HCT116 (cell line): ENCODE measurements around the gene OBSL1. TPM values are rescaled to one million over a fixed set of nuclear protein-coding genes. Genes with fewer than 3 reads are reported as not detected.

Source experiments
- ATAC-seq: fragments of 200-7000 bp; cut with Tn5 transposase; 2 replicates; pipeline ENCODE4 v1.9.1; 2020; ENCODE audit warnings: mild to moderate bottlenecking, moderate library complexity
- BruUV-seq: library from RNA; stranded (reverse); fragments of 400-500 nt; replicated peaks from 2 replicates; lab custom pipeline; 2021; lab: Mats Ljungman, UMichigan
- CTCF ChIA-PET: fragments of 300-600 bp; sonication (Branson Sonifier 250); formaldehyde crosslinking; loops from one replicate; lab custom pipeline; 2021; ENCODE audit warnings: antibody characterized with exemption; lab: Charles Lee
- POLR2A ChIA-PET: fragments of 300-600, 350-600 bp; sonication (Branson Sonifier 250); formaldehyde crosslinking; loops from one replicate; lab custom pipeline; 2021; ENCODE audit warnings: antibody characterized with exemption; lab: Charles Lee
- RAD21 ChIA-PET, 2 experiments: fragments of 300-600 bp; sonication (Branson Sonifier 250); formaldehyde crosslinking; loops; one replicate each; lab custom pipeline; 2023; ENCODE audit warnings: low total read pairs in 2 of 2; ENCODE audit not compliant: uncharacterized antibody in 2 of 2, unreplicated experiment in 2 of 2, low non-redundant PET in 1 of 2; lab: Charles Lee
- DNase-seq: peaks from one replicate; pipeline ENCODE4 v3.0.0-alpha.2; 2010; ENCODE audit warnings: low read depth, low spot score
- H2AFZ ChIP-seq: fragments of 200-600 bp; shearing (Covaris generic), sonication (generic); 2 replicates; pipeline ENCODE4 v1.6.1; 2017; ENCODE audit warnings: low read depth, mixed run types, mixed read lengths, antibody characterized with exemption, low read length; ENCODE audit not compliant: poor library complexity, severe bottlenecking
- H3K27ac ChIP-seq: 2 replicates; pipeline ENCODE4 v1.5.1; 2012; ENCODE audit warnings: low read depth, low read length
- H3K27me3 ChIP-seq: fragments of 200-600 bp; sonication (generic); 2 replicates; pipeline ENCODE4 v1.6.1; 2016; ENCODE audit warnings: mixed run types, low read length, mixed read lengths; ENCODE audit not compliant: insufficient read depth
- H3K36me3 ChIP-seq, 2 experiments: fragments of 200-500 bp in 1 of 2; fragments of 200-600 bp in 1 of 2; sonication (Bioruptor generic) in 1 of 2; sonication (generic) in 1 of 2; 2 replicates each; pipeline versions ENCODE4 v1.5.1 to v1.6.1; 2014 to 2016; ENCODE audit warnings: low read length in 2 of 2, inconsistent platforms in 1 of 2, mixed read lengths in 1 of 2, mixed run types in 1 of 2; ENCODE audit not compliant: insufficient read depth in 2 of 2, control insufficient read depth in 1 of 2
- H3K4me1 ChIP-seq, 2 experiments: fragments of 200-600 bp in 1 of 2; sonication (generic) in 1 of 2; 2 replicates each; pipeline versions ENCODE4 v1.5.1 to v1.6.1; 2012 to 2017; ENCODE audit warnings: low read length in 2 of 2, inconsistent platforms in 1 of 2, mild to moderate bottlenecking in 1 of 2, mixed read lengths in 1 of 2, mixed run types in 1 of 2, moderate library complexity in 1 of 2; ENCODE audit not compliant: insufficient read depth in 2 of 2, control insufficient read depth in 1 of 2
- H3K4me2 ChIP-seq: fragments of 200-600 bp; sonication (generic); 2 replicates; pipeline ENCODE4 v1.6.1; 2017; ENCODE audit warnings: mixed run types, low read length, mixed read lengths
- H3K4me3 ChIP-seq, 2 experiments: fragments of 200-600 bp in 1 of 2; sonication (generic) in 1 of 2; replicated peaks in 1 of 2; 2 replicates each; pipeline ENCODE4 v1.5.1; 2011 to 2016; ENCODE audit warnings: low read length in 2 of 2, control low read depth in 1 of 2, low read depth in 1 of 2, mild to moderate bottlenecking in 1 of 2, mixed read lengths in 1 of 2, mixed run types in 1 of 2
- H3K79me2 ChIP-seq: fragments of 200-600 bp; sonication (generic); 2 replicates; pipeline ENCODE4 v1.6.1; 2017; ENCODE audit warnings: mild to moderate bottlenecking, mixed run types, low read length, moderate library complexity, mixed read lengths; ENCODE audit not compliant: insufficient read depth
- H3K9ac ChIP-seq: fragments of 200-600 bp; sonication (generic); 2 replicates; pipeline ENCODE4 v1.6.1; 2016; ENCODE audit warnings: low read length, mixed read lengths
- H3K9me2 ChIP-seq: fragments of 200-600 bp; sonication (generic), shearing (Covaris generic); 2 replicates; pipeline ENCODE4 v1.6.1; 2017; ENCODE audit warnings: mixed run types, mild to moderate bottlenecking, moderate library complexity; ENCODE audit not compliant: insufficient read depth
- H3K9me3 ChIP-seq, 2 experiments: fragments of 200-500 bp in 1 of 2; fragments of 200-600 bp in 1 of 2; sonication (Bioruptor generic) in 1 of 2; sonication (generic) in 1 of 2; 2 replicates each; pipeline ENCODE4 v1.6.1; 2014 to 2017; ENCODE audit warnings: low read length in 2 of 2, mixed read lengths in 2 of 2, inconsistent platforms in 1 of 2, low read depth in 1 of 2, mild to moderate bottlenecking in 1 of 2, mixed run types in 1 of 2, moderate library complexity in 1 of 2; ENCODE audit not compliant: control insufficient read depth in 1 of 2, insufficient read depth in 1 of 2
- H4K20me1 ChIP-seq: fragments of 200-600 bp; sonication (generic), shearing (Covaris generic); 2 replicates; pipeline ENCODE4 v1.6.1; 2017; ENCODE audit warnings: mixed run types, mild to moderate bottlenecking, moderate library complexity; ENCODE audit not compliant: insufficient read depth
- CBX3 ChIP-seq: IDR thresholded peaks from 2 replicates; pipeline ENCODE4 v1.6.1; 2012; ENCODE audit warnings: low read depth
- CEBPB ChIP-seq: IDR thresholded peaks from 2 replicates; pipeline ENCODE4 v1.6.1; 2012; ENCODE audit warnings: low read depth
- EGR1 ChIP-seq: IDR thresholded peaks from 2 replicates; pipeline ENCODE4 v1.6.1; 2012; ENCODE audit warnings: low read depth
- EZH2 ChIP-seq: fragments of 200-600 bp; sonication (generic); IDR thresholded peaks from 2 replicates; pipeline ENCODE4 v1.6.1; 2017; ENCODE audit warnings: antibody characterized with exemption, mixed run types
- EZH2phosphoT487 ChIP-seq: fragments of 200-600 bp; IDR thresholded peaks from 2 replicates; pipeline ENCODE4 v1.6.1; 2018; ENCODE audit warnings: antibody characterized with exemption, borderline replicate concordance
- FOSL1 ChIP-seq: IDR thresholded peaks from 2 replicates; pipeline ENCODE4 v1.6.1; 2012; ENCODE audit warnings: low read depth
- JUND ChIP-seq: IDR thresholded peaks from 2 replicates; pipeline ENCODE4 v1.6.1; 2012
- RAD21 ChIP-seq: IDR thresholded peaks from 2 replicates; pipeline ENCODE4 v1.6.1; 2012; ENCODE audit warnings: low read depth, mild to moderate bottlenecking
- SRF ChIP-seq: IDR thresholded peaks from 2 replicates; pipeline ENCODE4 v1.6.1; 2012; ENCODE audit warnings: low read depth
- TCF7L2 ChIP-seq: IDR thresholded peaks from 2 replicates; pipeline ENCODE4 v1.7.0; 2011; ENCODE audit warnings: borderline replicate concordance, inconsistent platforms; ENCODE audit not compliant: insufficient read depth, insufficient read length; ENCODE audit errors: extremely low read depth
- YY1 ChIP-seq: IDR thresholded peaks from 2 replicates; pipeline ENCODE4 v1.6.1; 2011; ENCODE audit warnings: low read length, low read depth, moderate library complexity, mild to moderate bottlenecking; ENCODE audit not compliant: insufficient replicate concordance; ENCODE audit errors: extremely low read depth
- ZFX ChIP-seq: fragments of 450-650 bp; IDR thresholded peaks from 2 replicates; pipeline ENCODE4 v1.6.1; 2017
- ZNF274 ChIP-seq: fragments of 200-500 bp; sonication (Bioruptor generic); IDR thresholded peaks from 2 replicates; pipeline ENCODE4 v1.6.1; 2014; ENCODE audit warnings: mild to moderate bottlenecking, low read depth, low read length, inconsistent platforms
- intact Hi-C: fragments of 100-400 bp; cut with micrococcal nuclease; formaldehyde crosslinking; loops from 2 replicates; pipeline ENCODE4 v1.10.0; 2022
- total RNA-seq: library from RNA; stranded (reverse); gene quantifications from one replicate; pipeline ENCODE4 v1.2.1, GENCODE V29; 2021; ENCODE audit not compliant: unreplicated experiment
- TF ChIP-seq, protein P1 (sequence below): IDR thresholded peaks from 2 replicates; pipeline ENCODE4 v1.6.1; 2012; ENCODE audit warnings: low read depth
- TF ChIP-seq, protein P2 (sequence below): IDR thresholded peaks from 2 replicates; pipeline ENCODE4 v1.6.1; 2012
- TF ChIP-seq, protein P3 (sequence below): IDR thresholded peaks from 2 replicates; pipeline ENCODE4 v1.6.1; 2011; ENCODE audit warnings: mild to moderate bottlenecking, low read length, moderate library complexity; ENCODE audit not compliant: insufficient replicate concordance; ENCODE audit errors: extremely low read depth
- TF ChIP-seq, protein P4 (sequence below), 3 experiments: fragments of 200-600 bp in 1 of 3; sonication (generic) in 1 of 3; IDR thresholded peaks in 2 of 3; conservative IDR thresholded peaks in 1 of 3; 2 replicates each; pipeline ENCODE4 v1.5.1; 2012 to 2017; ENCODE audit warnings: low read depth in 2 of 3, low read length in 2 of 3, antibody characterized with exemption in 1 of 3, borderline replicate concordance in 1 of 3, control low read depth in 1 of 3, mild to moderate bottlenecking in 1 of 3, mixed read lengths in 1 of 3, mixed run types in 1 of 3, moderate library complexity in 1 of 3; ENCODE audit not compliant: insufficient read depth in 1 of 3

OBSL1 gene
- total RNA-seq, 1 experiment from 2014 or later: 45.2 TPM

DNA sequence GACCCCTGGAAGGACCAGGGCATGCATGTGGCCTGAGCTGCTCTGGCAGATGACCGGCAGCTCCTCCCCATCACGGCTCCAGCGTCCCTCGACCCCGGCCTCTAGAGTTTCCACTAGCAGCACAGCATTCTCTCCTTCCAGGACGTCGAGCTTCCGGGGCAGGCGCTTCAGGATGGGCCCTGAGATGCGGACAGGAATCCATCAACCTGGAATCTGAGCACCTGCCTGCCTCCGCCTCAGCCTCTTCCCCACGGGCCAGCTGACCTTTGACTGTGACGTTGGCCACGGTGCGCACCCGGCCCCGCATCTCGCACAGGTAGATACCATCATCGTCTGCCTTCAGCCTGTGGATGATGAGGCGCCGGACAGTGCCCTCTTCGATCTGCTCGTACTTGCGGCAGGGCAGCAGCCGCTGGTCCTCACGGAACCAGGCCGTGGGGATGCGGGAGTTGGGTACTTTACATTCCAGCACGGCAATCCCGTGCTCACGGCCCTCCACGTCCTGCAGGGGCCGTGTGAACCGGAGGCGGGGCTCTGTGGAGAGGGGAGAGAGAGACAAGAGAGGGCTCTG lies 3.5 kb downstream of the OBSL1 start:
- H4K20me1 ChIP-seq: no peaks in the 10 kb centered on the region
- no peak overlapping the region for H2AFZ ChIP-seq
- ChIA-PET CTCF (no interaction called here), POLR2A (no interaction called here), RAD21 (no interaction called here)
- intact Hi-C loops: no loop called here
- no peak overlapping the region for H3K4me3 ChIP-seq
- no peaks in the 10 kb centered on the region for H3K4me1 ChIP-seq
- H3K9ac ChIP-seq: no peak overlapping the region
- no peaks in the 10 kb centered on the region for H3K9me3 ChIP-seq
- BruUV-seq: no TSS peak
- H3K4me2 ChIP-seq: no peak overlapping the region
- no peaks in the 10 kb centered on the region for H3K9me2 ChIP-seq
- TF ChIP-seq ZFX: no peak
- no peak for TF ChIP-seq JUND
- TF ChIP-seq EGR1: no peak
- TF ChIP-seq RAD21: no peak
- TF ChIP-seq, protein P1, sequence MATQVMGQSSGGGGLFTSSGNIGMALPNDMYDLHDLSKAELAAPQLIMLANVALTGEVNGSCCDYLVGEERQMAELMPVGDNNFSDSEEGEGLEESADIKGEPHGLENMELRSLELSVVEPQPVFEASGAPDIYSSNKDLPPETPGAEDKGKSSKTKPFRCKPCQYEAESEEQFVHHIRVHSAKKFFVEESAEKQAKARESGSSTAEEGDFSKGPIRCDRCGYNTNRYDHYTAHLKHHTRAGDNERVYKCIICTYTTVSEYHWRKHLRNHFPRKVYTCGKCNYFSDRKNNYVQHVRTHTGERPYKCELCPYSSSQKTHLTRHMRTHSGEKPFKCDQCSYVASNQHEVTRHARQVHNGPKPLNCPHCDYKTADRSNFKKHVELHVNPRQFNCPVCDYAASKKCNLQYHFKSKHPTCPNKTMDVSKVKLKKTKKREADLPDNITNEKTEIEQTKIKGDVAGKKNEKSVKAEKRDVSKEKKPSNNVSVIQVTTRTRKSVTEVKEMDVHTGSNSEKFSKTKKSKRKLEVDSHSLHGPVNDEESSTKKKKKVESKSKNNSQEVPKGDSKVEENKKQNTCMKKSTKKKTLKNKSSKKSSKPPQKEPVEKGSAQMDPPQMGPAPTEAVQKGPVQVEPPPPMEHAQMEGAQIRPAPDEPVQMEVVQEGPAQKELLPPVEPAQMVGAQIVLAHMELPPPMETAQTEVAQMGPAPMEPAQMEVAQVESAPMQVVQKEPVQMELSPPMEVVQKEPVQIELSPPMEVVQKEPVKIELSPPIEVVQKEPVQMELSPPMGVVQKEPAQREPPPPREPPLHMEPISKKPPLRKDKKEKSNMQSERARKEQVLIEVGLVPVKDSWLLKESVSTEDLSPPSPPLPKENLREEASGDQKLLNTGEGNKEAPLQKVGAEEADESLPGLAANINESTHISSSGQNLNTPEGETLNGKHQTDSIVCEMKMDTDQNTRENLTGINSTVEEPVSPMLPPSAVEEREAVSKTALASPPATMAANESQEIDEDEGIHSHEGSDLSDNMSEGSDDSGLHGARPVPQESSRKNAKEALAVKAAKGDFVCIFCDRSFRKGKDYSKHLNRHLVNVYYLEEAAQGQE: no peak
- no peak for TF ChIP-seq ZNF274
- TF ChIP-seq SRF: no peak
- no peak for TF ChIP-seq EZH2
- no peak for TF ChIP-seq CBX3
- TF ChIP-seq EZH2phosphoT487: no peak
- TF ChIP-seq FOSL1: no peak
- TF ChIP-seq, protein P2, sequence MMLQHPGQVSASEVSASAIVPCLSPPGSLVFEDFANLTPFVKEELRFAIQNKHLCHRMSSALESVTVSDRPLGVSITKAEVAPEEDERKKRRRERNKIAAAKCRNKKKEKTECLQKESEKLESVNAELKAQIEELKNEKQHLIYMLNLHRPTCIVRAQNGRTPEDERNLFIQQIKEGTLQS: no peak
- TF ChIP-seq, protein P3, sequence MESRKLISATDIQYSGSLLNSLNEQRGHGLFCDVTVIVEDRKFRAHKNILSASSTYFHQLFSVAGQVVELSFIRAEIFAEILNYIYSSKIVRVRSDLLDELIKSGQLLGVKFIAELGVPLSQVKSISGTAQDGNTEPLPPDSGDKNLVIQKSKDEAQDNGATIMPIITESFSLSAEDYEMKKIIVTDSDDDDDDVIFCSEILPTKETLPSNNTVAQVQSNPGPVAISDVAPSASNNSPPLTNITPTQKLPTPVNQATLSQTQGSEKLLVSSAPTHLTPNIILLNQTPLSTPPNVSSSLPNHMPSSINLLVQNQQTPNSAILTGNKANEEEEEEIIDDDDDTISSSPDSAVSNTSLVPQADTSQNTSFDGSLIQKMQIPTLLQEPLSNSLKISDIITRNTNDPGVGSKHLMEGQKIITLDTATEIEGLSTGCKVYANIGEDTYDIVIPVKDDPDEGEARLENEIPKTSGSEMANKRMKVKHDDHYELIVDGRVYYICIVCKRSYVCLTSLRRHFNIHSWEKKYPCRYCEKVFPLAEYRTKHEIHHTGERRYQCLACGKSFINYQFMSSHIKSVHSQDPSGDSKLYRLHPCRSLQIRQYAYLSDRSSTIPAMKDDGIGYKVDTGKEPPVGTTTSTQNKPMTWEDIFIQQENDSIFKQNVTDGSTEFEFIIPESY: no peak
- TF ChIP-seq TCF7L2: no peak
- TF ChIP-seq CEBPB: no peak
- no peak for TF ChIP-seq YY1
- TF ChIP-seq, protein P4, sequence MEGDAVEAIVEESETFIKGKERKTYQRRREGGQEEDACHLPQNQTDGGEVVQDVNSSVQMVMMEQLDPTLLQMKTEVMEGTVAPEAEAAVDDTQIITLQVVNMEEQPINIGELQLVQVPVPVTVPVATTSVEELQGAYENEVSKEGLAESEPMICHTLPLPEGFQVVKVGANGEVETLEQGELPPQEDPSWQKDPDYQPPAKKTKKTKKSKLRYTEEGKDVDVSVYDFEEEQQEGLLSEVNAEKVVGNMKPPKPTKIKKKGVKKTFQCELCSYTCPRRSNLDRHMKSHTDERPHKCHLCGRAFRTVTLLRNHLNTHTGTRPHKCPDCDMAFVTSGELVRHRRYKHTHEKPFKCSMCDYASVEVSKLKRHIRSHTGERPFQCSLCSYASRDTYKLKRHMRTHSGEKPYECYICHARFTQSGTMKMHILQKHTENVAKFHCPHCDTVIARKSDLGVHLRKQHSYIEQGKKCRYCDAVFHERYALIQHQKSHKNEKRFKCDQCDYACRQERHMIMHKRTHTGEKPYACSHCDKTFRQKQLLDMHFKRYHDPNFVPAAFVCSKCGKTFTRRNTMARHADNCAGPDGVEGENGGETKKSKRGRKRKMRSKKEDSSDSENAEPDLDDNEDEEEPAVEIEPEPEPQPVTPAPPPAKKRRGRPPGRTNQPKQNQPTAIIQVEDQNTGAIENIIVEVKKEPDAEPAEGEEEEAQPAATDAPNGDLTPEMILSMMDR (IDR thresholded peaks at IDR 0.05 in 2 of 3, conservative IDR thresholded peaks at IDR 0.05 in 1 of 3; ENCODE audit: borderline replicate concordance in 1 of 3, insufficient read depth in 1 of 3, low read depth in 2 of 3, low read length in 2 of 3): no peak
- H3K27me3 ChIP-seq: no peaks in the 10 kb centered on the region
- ATAC-seq (no peak), DNase-seq (no peak)
- H3K27ac ChIP-seq: no peak overlapping the region
- no peaks in the 10 kb centered on the region for H3K79me2 ChIP-seq
- no peaks in the 10 kb centered on the region for H3K36me3 ChIP-seq
